Panc1 (cell line): ENCODE measurements around the gene PDZD2.

ENCODE experiments used
- CTCF ChIP-seq: fragments of 450-650 bp; IDR thresholded peaks from 2 replicates; pipeline ENCODE4 v1.5.1; 2017; ENCODE audit warnings: mild to moderate bottlenecking
- POLR2AphosphoS5 ChIP-seq: IDR thresholded peaks from 2 replicates; pipeline ENCODE4 v1.6.1; 2012; ENCODE audit warnings: mild to moderate bottlenecking, low read depth, low read length, moderate library complexity
- REST ChIP-seq, 2 experiments: IDR thresholded peaks; 2 replicates each; pipeline ENCODE4 v1.6.1; 2011 to 2012; ENCODE audit warnings: low read depth in 2 of 2, control low read depth in 1 of 2, low read length in 1 of 2, mild to moderate bottlenecking in 1 of 2, moderate library complexity in 1 of 2; ENCODE audit not compliant: insufficient read depth in 1 of 2
- SIN3A ChIP-seq: IDR thresholded peaks from 2 replicates; pipeline ENCODE4 v1.6.1; 2012; ENCODE audit warnings: low read depth, mild to moderate bottlenecking, low read length, moderate library complexity, borderline replicate concordance; ENCODE audit not compliant: insufficient read depth
- TCF7L2 ChIP-seq: IDR thresholded peaks from 2 replicates; pipeline ENCODE4 v1.6.1; 2011; ENCODE audit warnings: mild to moderate bottlenecking, low read depth, low read length, inconsistent platforms

GRCh38 chr5:31937226-31937625, 298.3 kb downstream of the PDZD2 start:
- no peak for TF ChIP-seq CTCF
- TF ChIP-seq TCF7L2 = no peak
- no peak for TF ChIP-seq POLR2AphosphoS5
- no peak for TF ChIP-seq REST (IDR thresholded peaks at IDR 0.05; ENCODE audit: insufficient read depth in 1 of 2, low read depth in 2 of 2, low read length in 1 of 2)
- no peak for TF ChIP-seq SIN3A
